Activated CD4-positive, alpha-beta T cell treated with anti-CD3 and anti-CD28 coated beads, Interleukin-2, amount 10 ng/mL, durations not matched to agents 24 days and 14 days (primary cell): ENCODE data around the gene PCYT1A. TPM values are rescaled to one million over a fixed set of nuclear protein-coding genes. Genes with fewer than 3 reads are reported as not detected.
"Not testable (repeated sequence)": the region's sequence is repeated elsewhere in the genome, so short reads cannot be mapped to it uniquely, and the experiment has no call there.

ENCODE experiments used
- DNase-seq: peaks from one replicate; pipeline ENCODE4 v3.0.0; 2022
- H3K27ac Mint-ChIP-seq: one replicate; pipeline ENCODE4 v1.8.0; 2022; ENCODE audit warnings: mild to moderate bottlenecking, mixed read lengths
- H3K27me3 Mint-ChIP-seq: one replicate; pipeline ENCODE4 v1.8.0; 2022; ENCODE audit warnings: mixed read lengths
- H3K36me3 Mint-ChIP-seq: one replicate; pipeline ENCODE4 v1.8.0; 2022; ENCODE audit warnings: low read depth, mild to moderate bottlenecking, mixed read lengths
- H3K4me1 Mint-ChIP-seq: one replicate; pipeline ENCODE4 v1.8.0; 2021; ENCODE audit warnings: mixed read lengths
- H3K4me3 Mint-ChIP-seq: one replicate; pipeline ENCODE4 v1.8.0; 2022; ENCODE audit warnings: mild to moderate bottlenecking, moderate library complexity, mixed read lengths
- H3K9me3 Mint-ChIP-seq: one replicate; pipeline ENCODE4 v1.8.0; 2021; ENCODE audit warnings: mixed read lengths
- intact Hi-C: fragments of 100-400 bp; cut with micrococcal nuclease; formaldehyde crosslinking; loops from one replicate; pipeline ENCODE4 v1.15.1; 2023
- total RNA-seq: library from RNA; stranded (reverse); gene quantifications from 2 replicates; pipeline ENCODE4 v1.2.3, GENCODE V29; 2022

PCYT1A gene
- total RNA-seq, 1 donor from 2014 or later, result 56.0 TPM

DNA sequence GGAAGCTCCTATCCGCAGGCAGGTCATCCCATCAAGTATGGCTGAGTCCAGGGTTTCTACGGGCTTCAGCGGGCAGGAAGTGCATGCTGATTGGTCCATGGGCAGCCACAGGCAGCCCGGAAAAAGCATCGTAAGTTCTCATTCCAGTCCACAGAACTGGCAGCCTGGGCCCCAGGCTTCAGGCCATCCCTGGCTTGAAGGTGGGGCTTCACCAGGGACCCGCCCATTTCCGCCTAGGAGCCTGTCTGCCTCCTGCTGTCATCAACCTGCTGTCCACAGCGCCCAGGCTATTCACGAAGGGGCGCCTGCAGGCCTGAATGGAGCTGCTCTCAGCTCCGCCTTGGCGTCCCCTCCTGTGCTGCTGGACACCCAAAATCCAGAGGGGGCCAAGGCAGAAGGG is 13.9 kb downstream of the PCYT1A start:
- Mint-ChIP-seq H3K9me3 (no peaks in the 10 kb centered on the region), H3K36me3 (peaks cover 45% of the 10 kb centered on the region), H3K27ac (peak overlapping the region; percentile 88), H3K27me3 (no peaks in the 10 kb centered on the region), H3K4me1 (peaks cover 52% of the 10 kb centered on the region), H3K4me3 (peak overlapping the region; percentile 74)
- intact Hi-C loops, result loop anchor here (1.0 to 10.0 kb wide), 5 partner anchors 14 to 451 kb away; partner anchors contain the start of genes DYNLT2B, PCYT1A and RNF168
- DNase-seq, result peak; percentile 74

DNA sequence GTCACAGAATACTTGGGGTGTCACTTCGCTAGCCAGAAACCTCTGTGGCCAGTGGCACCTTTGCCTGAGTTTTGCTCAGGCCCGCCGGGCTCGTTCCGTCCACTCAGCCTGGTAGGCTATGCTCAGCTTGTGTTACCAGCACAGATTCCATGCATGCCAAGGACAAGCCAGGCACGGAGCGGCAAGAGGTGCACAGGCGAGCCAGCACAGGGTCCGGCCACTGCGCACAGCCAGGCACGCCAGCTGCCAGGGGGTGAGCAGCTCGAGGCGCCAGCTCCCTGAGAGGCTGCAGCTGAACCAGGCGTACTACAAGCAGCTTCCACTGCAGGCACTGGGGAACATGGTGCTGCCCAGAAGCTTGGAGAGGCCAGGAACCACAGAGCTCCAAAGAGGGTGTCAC is 14.7 kb downstream of the PCYT1A start:
- Mint-ChIP-seq H3K4me3 (no peak overlapping the region), H3K36me3 (peaks cover 45% of the 10 kb centered on the region), H3K9me3 (no peaks in the 10 kb centered on the region), H3K27ac (no peak overlapping the region), H3K27me3 (no peaks in the 10 kb centered on the region), H3K4me1 (peaks cover 46% of the 10 kb centered on the region)
- intact Hi-C loops, result loop anchor here (5.0 to 10.0 kb wide), 2 partner anchors 254 to 452 kb away; no protein-coding TSS in a partner anchor
- DNase-seq, result no peak

DNA sequence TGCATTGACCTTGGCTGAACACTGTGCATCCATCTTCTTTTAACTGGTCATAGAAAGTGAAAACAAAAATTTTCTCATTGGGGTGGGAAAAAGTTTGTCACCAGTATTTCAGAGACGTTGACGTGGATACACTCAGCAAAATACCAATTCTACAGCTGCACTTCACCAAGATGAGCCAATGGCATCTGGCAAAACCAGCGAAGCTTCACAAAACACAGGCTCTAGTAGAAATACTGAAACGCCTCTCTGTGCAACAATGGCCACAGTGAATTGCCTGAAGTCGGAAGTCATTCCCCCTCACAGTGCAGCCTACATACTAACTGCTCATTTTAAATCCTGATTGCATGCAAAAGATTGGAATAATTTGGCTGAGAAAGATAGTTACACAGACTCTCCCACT is 17.0 kb downstream of the PCYT1A start:
- Mint-ChIP-seq H3K4me1 (peaks cover 41% of the 10 kb centered on the region), H3K4me3 (no peak overlapping the region), H3K27me3 (no peaks in the 10 kb centered on the region), H3K9me3 (no peaks in the 10 kb centered on the region), H3K36me3 (peaks cover 47% of the 10 kb centered on the region), H3K27ac (peak overlapping the region; percentile 63)
- DNase-seq, result no peak
- intact Hi-C loops, result loop anchor here (5.0 to 10.0 kb wide), 2 partner anchors 257 to 454 kb away; no protein-coding TSS in a partner anchor

DNA sequence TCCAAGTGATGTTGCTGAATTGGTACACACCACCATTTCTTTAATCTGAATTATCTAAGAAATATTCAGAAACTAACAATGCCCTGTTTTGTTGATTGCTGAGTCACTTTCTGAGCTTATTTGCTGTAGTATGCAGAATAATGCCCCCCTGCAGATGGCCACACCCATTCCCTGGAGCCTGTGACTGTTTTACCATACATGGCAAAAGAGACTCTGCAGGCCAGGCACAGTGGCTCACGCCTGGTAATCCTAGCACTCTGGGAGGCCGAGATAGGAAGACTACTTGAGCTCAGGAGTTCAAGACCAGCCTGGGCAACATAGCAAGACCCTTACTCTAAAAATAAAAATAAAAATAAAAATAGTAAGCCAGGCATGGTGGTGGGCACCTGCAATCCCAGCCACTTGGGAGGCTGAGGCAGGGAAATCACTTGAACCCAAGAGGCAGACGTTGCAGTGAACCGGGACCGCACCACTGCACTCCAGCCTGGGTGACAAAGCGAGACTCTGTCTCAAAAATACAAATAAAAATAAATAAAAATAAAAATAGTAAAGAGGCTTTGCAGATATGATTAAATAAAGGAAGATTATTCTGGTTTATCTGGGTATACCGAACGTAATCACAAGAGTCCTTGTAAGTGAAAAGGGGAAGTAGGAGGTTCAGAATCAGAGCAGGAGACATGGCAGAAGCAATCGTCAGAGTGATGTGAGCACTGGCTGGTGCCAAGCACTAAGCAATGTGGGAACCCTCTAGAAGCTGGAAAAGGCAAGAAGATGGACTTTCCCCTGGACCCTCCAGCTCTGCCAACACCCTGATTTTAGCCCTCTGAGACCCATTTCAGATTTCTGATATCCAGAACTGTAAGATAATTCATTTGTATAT is 19.0 kb downstream of the PCYT1A start:
- peaks cover 50% of the 10 kb centered on the region for H3K36me3 Mint-ChIP-seq
- no peak overlapping the region for H3K4me3 Mint-ChIP-seq
- DNase-seq, result no peak
- peak overlapping the region; percentile 48 for H3K27ac Mint-ChIP-seq
- peaks cover 32% of the 10 kb centered on the region for H3K4me1 Mint-ChIP-seq
- H3K9me3 Mint-ChIP-seq, result no peaks in the 10 kb centered on the region
- no peaks in the 10 kb centered on the region for H3K27me3 Mint-ChIP-seq
- intact Hi-C loops, result no loop called here

DNA sequence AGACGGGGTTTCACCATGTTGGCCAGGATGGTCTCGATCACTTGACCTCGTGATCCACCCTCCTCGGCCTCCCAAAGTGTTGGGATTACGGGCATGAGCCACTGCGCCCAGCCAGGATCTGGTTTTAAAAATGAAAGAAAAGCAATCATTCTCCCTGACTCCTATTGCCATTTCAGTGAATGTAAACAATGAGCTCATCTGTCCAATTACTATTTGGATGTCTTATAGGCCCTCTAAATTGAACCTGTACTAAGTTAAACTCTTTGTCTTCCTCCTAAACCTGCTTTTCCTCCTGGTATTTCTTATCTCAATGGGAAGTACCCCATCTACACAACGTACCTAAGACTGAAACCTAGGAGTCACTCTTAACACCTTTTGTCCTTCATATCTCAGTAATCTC is 23.7 kb downstream of the PCYT1A start:
- Mint-ChIP-seq H3K4me3 (no peak overlapping the region), H3K36me3 (peaks cover 41% of the 10 kb centered on the region), H3K4me1 (peaks cover 12% of the 10 kb centered on the region), H3K27me3 (no peaks in the 10 kb centered on the region), H3K27ac (no peak overlapping the region), H3K9me3 (peaks cover 3% of the 10 kb centered on the region)
- DNase-seq, result no peak
- intact Hi-C loops, result no loop called here

DNA sequence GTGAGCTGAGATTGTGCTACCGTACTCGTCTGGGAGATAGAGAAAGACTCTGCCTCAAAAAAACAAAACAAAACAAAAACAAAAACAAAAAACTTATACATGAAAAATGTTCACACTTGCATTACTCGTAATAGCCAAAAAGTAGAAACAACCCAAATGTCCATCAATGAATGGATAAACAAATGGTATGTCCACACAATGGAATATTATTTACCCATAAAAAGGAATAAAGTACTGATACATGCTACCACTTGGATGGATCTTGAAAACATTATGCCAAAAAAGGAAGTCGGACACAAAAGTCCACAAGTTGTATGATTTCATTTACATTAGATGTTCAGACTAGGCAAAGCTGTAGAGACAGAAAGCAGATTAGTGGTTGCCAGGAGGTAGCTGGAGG is 26.7 kb downstream of the PCYT1A start:
- Mint-ChIP-seq H3K27ac (no peak overlapping the region), H3K9me3 (peaks cover 3% of the 10 kb centered on the region), H3K4me1 (peaks cover 8% of the 10 kb centered on the region), H3K4me3 (no peak overlapping the region), H3K36me3 (peaks cover 39% of the 10 kb centered on the region), H3K27me3 (no peaks in the 10 kb centered on the region)
- no peak for DNase-seq
- intact Hi-C loops, result no loop called here

DNA sequence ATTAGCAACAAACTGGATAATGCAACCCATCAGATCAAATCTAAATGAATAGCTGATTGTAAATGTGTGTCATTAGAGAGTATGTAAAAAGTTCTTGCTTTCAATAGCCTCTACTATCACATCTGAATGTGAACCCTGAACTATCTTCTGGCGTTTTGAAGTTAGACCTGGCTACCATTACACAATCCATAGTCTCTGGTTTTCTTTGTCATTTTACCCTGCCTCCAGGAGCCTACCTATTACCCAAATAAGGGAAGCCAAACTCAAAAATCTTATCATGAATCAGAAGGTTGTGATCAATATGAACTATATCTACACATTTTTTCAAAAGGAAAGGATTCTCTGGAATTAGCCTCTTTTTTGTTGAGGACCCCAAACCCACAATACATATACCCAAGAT is 31.8 kb downstream of the PCYT1A start:
- Mint-ChIP-seq H3K4me1 (peaks cover 6% of the 10 kb centered on the region), H3K4me3 (no peak overlapping the region), H3K36me3 (peaks cover 28% of the 10 kb centered on the region), H3K9me3 (peaks cover under 1% of the 10 kb centered on the region), H3K27ac (no peak overlapping the region), H3K27me3 (no peaks in the 10 kb centered on the region)
- intact Hi-C loops, result no loop called here
- DNase-seq, result no peak

DNA sequence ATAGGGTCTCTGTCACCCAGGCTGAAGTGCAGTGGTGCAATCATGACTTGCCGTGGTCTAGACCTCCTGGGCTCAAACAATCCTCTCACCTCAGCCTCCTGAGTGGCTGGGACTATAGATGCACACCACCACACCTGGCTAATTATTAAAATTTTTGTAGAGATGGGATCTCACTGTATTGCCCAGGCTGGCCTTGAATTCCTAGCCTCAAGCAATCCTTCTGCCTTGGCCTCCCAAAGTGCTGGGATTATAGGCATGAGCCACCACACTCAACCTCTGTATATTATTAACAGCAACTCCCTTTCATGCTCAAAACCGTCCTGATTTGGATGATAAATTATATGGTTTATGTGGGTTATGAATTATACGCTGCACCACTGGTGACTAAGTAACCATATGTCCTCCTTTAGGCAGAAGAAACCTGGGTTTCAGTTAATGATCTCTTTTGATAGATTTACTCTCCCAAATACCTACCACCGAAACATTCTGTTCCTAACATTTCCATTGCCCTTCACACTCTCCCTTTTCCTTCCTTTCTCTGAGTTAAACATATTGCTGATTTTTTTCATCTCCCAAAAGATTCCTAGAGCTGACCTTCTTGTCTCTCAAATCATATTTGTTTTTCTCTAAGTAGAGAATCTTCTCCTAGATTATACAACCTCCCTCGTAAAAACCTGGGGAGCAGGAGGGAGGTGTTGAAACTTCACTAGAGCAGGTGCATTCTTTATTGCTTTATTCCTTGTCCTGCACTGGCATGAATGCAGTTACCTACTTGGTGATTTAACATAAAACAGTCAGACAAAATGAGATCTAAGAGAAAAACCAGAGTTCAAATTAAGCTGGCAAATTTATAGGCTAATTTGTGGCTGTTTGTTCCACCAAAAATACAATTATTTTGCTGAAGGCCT is 32.9 kb downstream of the PCYT1A start:
- no peak for DNase-seq
- intact Hi-C loops, result no loop called here
- Mint-ChIP-seq H3K4me3 (no peak overlapping the region), H3K36me3 (peaks cover 27% of the 10 kb centered on the region), H3K27ac (no peak overlapping the region), H3K4me1 (peaks cover 6% of the 10 kb centered on the region), H3K27me3 (no peaks in the 10 kb centered on the region), H3K9me3 (no peaks in the 10 kb centered on the region)

DNA sequence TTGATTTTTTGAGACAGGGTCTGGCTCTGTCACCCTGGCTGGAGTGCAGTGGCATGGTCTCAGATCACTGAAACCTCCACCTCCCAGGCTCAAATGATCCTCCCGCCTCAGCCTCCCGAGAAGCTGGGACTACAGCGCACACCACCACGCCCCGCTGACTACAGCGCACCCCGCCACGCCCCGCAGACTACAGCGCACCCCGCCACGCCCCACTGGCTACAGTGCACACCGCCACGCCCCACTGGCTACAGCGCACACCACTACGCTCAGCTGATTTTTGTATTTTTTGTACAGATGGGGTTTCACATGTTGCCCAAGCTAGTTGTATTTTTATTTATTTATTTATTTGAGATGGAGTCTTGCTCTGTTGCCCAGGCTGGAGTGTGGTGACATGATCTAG is 35.6 kb downstream of the PCYT1A start:
- H3K9me3 Mint-ChIP-seq, result no peaks in the 10 kb centered on the region
- intact Hi-C loops, result no loop called here
- no peak for DNase-seq
- no peaks in the 10 kb centered on the region for H3K27me3 Mint-ChIP-seq
- no peak overlapping the region for H3K27ac Mint-ChIP-seq
- peaks cover 26% of the 10 kb centered on the region for H3K36me3 Mint-ChIP-seq
- peaks cover 4% of the 10 kb centered on the region for H3K4me1 Mint-ChIP-seq
- no peak overlapping the region for H3K4me3 Mint-ChIP-seq

DNA sequence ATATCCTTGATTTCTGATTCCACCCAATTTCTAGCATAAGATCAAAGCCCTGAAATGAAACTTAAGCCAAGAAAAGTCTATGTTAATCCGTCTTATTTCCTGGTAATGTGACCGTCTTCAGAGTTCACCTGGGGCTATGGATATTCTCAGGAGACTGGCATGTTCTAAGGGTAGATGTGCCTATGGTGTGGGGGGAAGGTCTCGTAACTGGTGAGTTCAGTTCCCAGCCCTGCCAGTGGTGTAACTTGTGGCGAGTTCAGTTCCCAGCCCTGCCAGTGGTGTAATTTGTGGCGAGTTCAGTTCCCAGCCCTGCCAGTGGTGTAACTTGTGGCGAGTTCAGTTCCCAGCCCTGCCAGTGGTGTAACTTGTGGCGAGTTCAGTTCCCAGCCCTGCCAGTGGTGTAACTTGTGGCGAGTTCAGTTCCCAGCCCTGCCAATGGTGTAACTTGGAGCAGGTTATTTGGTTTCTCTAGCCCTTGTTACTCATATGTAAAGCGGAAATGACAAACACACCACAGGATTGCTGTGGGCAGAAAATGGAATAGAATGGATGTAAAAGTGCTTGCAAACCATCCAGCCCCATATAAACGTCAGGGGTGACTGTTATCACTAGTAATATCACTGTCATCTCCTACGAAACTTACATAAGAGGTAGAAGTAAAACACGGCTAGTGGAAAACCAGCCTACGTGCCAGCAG is 40.8 kb downstream of the PCYT1A start:
- intact Hi-C loops, result no loop called here
- Mint-ChIP-seq H3K4me1 (no peaks in the 10 kb centered on the region), H3K9me3 (no peaks in the 10 kb centered on the region), H3K27me3 (no peaks in the 10 kb centered on the region), H3K27ac (no peak overlapping the region), H3K4me3 (no peak overlapping the region), H3K36me3 (peaks cover 43% of the 10 kb centered on the region)
- DNase-seq, result no peak

DNA sequence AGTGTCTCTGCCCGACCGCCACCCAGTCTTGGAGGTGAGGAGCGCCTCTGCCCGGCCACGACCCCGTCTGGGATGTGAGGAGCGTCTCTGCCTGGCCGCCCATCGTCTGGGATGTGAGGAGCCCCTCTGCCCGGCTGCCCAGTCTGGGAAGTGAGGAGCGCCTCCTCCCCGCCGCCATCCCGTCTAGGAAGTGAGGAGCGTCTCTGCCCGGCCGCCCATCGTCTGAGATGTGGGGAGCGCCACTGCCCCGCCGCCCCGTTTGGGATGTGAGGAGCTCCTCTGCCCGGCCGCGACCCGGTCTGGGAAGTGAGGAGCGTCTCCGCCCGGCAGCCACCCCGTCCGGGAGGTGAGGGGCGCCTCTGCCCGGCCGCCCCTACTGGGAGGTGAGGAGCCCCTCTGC is 43.4 kb downstream of the PCYT1A start:
- H3K27ac Mint-ChIP-seq, DNase-seq, H3K4me3 Mint-ChIP-seq, H3K9me3 Mint-ChIP-seq, intact Hi-C loops, H3K27me3 Mint-ChIP-seq, H3K4me1 Mint-ChIP-seq: not testable (repeated sequence)
- peaks cover 42% of the 10 kb centered on the region for H3K36me3 Mint-ChIP-seq

DNA sequence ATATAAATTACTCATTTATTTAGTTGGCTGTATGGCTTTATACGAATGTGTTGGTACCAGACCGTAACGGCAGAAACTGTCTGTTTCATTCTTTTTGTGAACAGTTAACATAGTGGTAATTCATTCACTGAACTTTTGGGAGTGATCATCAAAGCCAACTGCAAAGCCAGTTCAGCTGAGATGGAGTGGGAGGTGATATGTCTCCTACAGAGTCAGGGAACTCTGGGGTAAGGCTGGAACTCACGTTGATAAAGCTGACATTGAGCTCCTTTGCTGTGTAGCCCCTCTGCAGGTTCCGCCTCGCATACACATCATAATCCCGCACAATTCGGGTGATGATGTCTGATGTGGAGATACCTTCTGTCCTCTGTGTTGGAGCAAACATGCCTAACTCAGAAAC is 45.8 kb downstream of the PCYT1A start:
- intact Hi-C loops, result no loop called here
- Mint-ChIP-seq H3K27ac (no peak overlapping the region), H3K4me1 (peaks cover 1% of the 10 kb centered on the region), H3K36me3 (peaks cover 60% of the 10 kb centered on the region), H3K9me3 (no peaks in the 10 kb centered on the region), H3K27me3 (no peaks in the 10 kb centered on the region), H3K4me3 (no peak overlapping the region)
- DNase-seq, result no peak

DNA sequence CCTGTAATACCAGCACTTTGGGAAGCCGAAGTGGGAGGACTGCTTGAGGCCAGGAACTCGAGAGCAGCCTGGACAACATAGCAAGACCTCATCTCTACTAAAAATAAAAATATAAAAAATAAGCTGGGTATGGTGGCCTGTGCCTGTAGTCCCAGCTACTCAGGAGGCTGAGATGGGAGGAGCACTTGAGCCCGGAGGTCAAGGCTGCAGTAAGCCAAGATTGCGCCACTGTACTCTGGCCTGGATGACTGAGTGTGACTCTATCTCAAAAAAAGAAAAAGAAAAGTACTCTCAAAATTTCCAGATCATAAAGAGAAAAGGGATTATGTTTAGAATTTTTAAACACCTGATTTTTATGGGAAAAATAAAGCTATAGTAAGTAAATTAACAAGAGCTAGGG is 47.1 kb downstream of the PCYT1A start:
- no peaks in the 10 kb centered on the region for H3K9me3 Mint-ChIP-seq
- no peak for DNase-seq
- no peak overlapping the region for H3K4me3 Mint-ChIP-seq
- H3K4me1 Mint-ChIP-seq, result peaks cover 1% of the 10 kb centered on the region
- peaks cover 61% of the 10 kb centered on the region for H3K36me3 Mint-ChIP-seq
- no peak overlapping the region for H3K27ac Mint-ChIP-seq
- H3K27me3 Mint-ChIP-seq, result no peaks in the 10 kb centered on the region
- intact Hi-C loops, result no loop called here
